K562 (cell line): ENCODE measurements around the gene NRXN3. TPM values are rescaled to one million over a fixed set of nuclear protein-coding genes. Genes with fewer than 3 reads are reported as not detected.
A peak's percentile ranks its signal among the peaks of the same experiment; 100 is the strongest.

ENCODE experiments used
- EHMT2 ChIP-seq: fragments of 450-650 bp; IDR thresholded peaks from 2 replicates; pipeline ENCODE4 v1.6.1; 2018; ENCODE audit warnings: antibody characterized with exemption
- MAFG ChIP-seq: fragments of 450-650 bp; conservative IDR thresholded peaks from 2 replicates; pipeline ENCODE4 v1.6.1; 2016; ENCODE audit warnings: missing genetic modification characterization, missing compliant biosample characterization
- MEF2A ChIP-seq: IDR thresholded peaks from 2 replicates; pipeline ENCODE4 v1.6.1; 2011; ENCODE audit warnings: low read depth, mild to moderate bottlenecking, low read length, moderate library complexity; ENCODE audit not compliant: control insufficient read depth
- RBM39 ChIP-seq: fragments of 200-400 bp; formaldehyde crosslinking; optimal IDR thresholded peaks from 2 replicates; pipeline ENCODE3; 2018; ENCODE audit warnings: low read depth, low read length
- ZNF24 ChIP-seq: fragments of 450-650 bp; IDR thresholded peaks from 2 replicates; pipeline ENCODE4 v1.6.1; 2016
- polyA plus RNA-seq, 8 experiments: library from polyadenylated mRNA; depleted of rRNA in 4 of 8; stranded (reverse) in 5 of 8; unstranded in 3 of 8; fragments of >200 nt; fragmentation: Nextera tagmentation in 2 of 8; fragmentation: Illumina TruSeq in 1 of 8; extraction: Ambion mirVana in 2 of 8; extraction: Trizol in 1 of 8; gene quantifications; 2 replicates each; pipeline versions ENCODE4 v1.2.1 to v1.2.3, GENCODE V29; 2011 to 2014; ENCODE audit warnings: inconsistent platforms in 1 of 8, missing spikeins in 1 of 8
- total RNA-seq, 7 experiments: library from RNA; depleted of rRNA in 6 of 7; stranded (reverse); fragments of >200 nt in 6 of 7; fragmentation: Illumina TruSeq in 2 of 7; extraction: Trizol in 2 of 7; gene quantifications; 2 replicates each; pipeline versions ENCODE4 v1.2.1 to v1.2.3, GENCODE V29; 2011 to 2021; ENCODE audit warnings: low replicate concordance in 1 of 7
- TF ChIP-seq, protein P1 (sequence below), 2 experiments: fragments of 450-650 bp; formaldehyde crosslinking in 1 of 2; IDR thresholded peaks; 2 replicates each; pipeline versions ENCODE4 v1.4.0 to v1.6.1; 2014 to 2020; ENCODE audit warnings: mild to moderate bottlenecking in 2 of 2, borderline replicate concordance in 1 of 2, low read depth in 1 of 2

The NRXN3 gene
- total and polyA plus RNA-seq, 9 of the 15 experiments (the other 6 are each of a cell fraction or from before 2014, with no cell fraction given) = 0.09 TPM; not detected in 8

DNA sequence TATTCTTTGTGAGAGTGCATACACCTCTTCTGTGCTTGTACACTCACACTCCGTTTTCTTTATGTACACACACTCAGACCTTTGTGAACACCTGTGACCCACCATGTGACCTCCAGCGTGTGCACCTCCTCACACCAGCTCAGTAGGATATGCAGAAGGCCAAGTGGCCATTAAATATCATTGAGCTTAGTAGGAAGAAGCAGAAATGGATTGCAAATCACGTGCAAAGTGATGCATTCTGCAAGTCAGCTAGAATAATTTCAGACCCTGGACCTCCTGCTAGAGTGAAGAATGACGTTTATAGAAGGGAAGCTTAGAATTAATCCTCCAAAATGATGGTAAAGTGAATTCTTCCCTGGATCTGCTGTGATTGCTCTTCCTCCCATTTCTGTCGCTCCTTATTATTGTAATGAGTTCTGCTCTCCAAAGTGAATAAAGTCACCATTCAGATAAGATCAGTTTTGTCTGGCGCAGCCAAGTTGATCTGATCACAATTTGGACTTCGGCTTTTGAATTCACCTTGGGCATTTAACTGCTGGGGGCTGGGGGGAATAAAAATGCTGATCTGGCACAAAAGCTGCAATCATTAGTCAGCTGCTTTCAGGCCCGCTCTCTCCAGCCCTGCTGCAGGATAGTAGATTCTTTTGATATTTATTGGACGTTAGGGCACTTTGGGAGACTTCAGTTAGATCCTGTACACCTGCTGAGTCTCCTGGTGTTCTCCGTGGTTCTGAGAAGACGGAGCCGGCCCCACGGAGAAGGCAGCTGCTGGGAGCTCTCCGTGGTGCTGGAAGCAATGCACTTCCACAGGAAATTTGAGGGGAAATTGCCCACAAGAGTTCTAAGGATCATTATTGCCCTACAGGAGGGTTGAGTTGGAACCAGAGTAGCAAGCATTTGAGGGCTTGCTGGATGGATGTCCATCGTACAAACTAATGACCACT lies 12.4 kb upstream of the NRXN3 start (continued):
- TF ChIP-seq, protein P1, sequence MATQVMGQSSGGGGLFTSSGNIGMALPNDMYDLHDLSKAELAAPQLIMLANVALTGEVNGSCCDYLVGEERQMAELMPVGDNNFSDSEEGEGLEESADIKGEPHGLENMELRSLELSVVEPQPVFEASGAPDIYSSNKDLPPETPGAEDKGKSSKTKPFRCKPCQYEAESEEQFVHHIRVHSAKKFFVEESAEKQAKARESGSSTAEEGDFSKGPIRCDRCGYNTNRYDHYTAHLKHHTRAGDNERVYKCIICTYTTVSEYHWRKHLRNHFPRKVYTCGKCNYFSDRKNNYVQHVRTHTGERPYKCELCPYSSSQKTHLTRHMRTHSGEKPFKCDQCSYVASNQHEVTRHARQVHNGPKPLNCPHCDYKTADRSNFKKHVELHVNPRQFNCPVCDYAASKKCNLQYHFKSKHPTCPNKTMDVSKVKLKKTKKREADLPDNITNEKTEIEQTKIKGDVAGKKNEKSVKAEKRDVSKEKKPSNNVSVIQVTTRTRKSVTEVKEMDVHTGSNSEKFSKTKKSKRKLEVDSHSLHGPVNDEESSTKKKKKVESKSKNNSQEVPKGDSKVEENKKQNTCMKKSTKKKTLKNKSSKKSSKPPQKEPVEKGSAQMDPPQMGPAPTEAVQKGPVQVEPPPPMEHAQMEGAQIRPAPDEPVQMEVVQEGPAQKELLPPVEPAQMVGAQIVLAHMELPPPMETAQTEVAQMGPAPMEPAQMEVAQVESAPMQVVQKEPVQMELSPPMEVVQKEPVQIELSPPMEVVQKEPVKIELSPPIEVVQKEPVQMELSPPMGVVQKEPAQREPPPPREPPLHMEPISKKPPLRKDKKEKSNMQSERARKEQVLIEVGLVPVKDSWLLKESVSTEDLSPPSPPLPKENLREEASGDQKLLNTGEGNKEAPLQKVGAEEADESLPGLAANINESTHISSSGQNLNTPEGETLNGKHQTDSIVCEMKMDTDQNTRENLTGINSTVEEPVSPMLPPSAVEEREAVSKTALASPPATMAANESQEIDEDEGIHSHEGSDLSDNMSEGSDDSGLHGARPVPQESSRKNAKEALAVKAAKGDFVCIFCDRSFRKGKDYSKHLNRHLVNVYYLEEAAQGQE (IDR thresholded peaks at IDR 0.05; ENCODE audit: borderline replicate concordance) = peak; percentile 98
- TF ChIP-seq, protein P1 (CRISPR knock-in tag; IDR thresholded peaks at IDR 0.05; ENCODE audit: low read depth) = peak; percentile 93
- TF ChIP-seq EHMT2 = peak; percentile 94
- peak; percentile 80 for TF ChIP-seq MAFG (tag)
- 0 out of 2 replicates have a peak, but pooled peaks have one; percentile 27 for TF ChIP-seq ZNF24
- TF ChIP-seq RBM39 = no peak
- TF ChIP-seq MEF2A = no peak
